Right lobe of liver (tissue), 4 donors: Measurements from ENCODE around the gene GAREM2.

ENCODE experiments used
- POLR2A ChIP-seq: fragments of 450-650 bp; IDR thresholded peaks from one replicate; pipeline ENCODE4 v1.6.1; 2017; ENCODE audit warnings: antibody characterized with exemption, mild to moderate bottlenecking
- TF ChIP-seq, protein P1 (sequence below), 4 donors: fragments of 200-600 bp in 3 of 4; fragments of 450-650 bp in 1 of 4; IDR thresholded peaks; one replicate each; pipeline versions ENCODE4 v1.5.1 to v1.8.0; 2016 to 2022; ENCODE audit warnings: antibody characterized with exemption in 4 of 4, mild to moderate bottlenecking in 2 of 4
- donor health status: DM: no; HTN: no; CAD: no.
- donor health status: DM: no; HTN: no; CAD: no.
- donor health status: DM: no; HTN: yes; CAD: no.

DNA sequence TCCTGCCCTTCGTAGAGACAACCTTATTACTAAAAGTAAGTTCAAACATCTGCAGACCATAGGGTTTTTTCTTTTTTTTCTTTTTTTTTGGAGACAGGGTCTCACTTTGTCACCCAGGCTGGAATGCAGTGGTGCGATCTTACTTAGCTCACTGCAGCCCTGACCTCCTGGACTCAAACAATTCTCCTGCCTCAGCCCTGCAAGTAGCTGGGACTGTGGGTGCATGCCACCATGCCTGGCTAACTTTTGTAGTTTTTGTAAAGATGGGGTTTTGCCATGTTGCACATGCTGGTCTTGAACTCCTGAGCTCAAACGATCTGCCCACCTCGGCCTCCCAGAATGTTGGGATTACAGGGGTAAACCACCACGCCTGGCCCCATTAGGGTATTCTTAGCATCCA, 39.1 kb downstream of the GAREM2 start:
- TF ChIP-seq, protein P1, sequence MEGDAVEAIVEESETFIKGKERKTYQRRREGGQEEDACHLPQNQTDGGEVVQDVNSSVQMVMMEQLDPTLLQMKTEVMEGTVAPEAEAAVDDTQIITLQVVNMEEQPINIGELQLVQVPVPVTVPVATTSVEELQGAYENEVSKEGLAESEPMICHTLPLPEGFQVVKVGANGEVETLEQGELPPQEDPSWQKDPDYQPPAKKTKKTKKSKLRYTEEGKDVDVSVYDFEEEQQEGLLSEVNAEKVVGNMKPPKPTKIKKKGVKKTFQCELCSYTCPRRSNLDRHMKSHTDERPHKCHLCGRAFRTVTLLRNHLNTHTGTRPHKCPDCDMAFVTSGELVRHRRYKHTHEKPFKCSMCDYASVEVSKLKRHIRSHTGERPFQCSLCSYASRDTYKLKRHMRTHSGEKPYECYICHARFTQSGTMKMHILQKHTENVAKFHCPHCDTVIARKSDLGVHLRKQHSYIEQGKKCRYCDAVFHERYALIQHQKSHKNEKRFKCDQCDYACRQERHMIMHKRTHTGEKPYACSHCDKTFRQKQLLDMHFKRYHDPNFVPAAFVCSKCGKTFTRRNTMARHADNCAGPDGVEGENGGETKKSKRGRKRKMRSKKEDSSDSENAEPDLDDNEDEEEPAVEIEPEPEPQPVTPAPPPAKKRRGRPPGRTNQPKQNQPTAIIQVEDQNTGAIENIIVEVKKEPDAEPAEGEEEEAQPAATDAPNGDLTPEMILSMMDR (IDR thresholded peaks at IDR 0.05) = no peak
- TF ChIP-seq POLR2A = no peak
